Measurements from ENCODE around the gene SKAP2.

DNA sequence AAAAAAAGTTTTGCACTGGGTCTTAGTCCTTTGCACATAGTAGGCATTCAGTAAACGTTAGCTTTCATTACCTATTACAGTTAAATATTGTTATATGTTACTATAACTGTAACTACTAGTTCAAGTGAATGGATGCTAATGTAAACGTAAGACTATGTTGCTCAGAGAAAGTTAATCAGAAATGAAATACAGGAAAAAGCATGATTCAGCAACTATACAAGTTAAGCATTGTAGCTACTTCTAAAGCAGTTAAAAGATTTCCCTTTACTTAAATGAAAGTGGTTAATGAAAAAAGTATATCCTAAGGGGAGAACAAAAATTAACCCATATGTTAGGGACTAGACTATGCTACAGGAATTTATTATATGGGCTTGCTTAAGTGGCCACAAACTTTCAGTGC, 121.2 kb downstream of the SKAP2 start:
- TF ChIP-seq SIN3A (IDR thresholded peaks at IDR 0.05; ENCODE audit: borderline replicate concordance, low read depth, low read length) (no peak), TEAD4 (IDR thresholded peaks at IDR 0.05; ENCODE audit: borderline replicate concordance, insufficient read depth) (no peak), USF1 (IDR thresholded peaks at IDR 0.05; ENCODE audit: borderline replicate concordance, low read depth) (no peak), ELF1 (IDR thresholded peaks at IDR 0.05) (no peak), RAD21 (IDR thresholded peaks at IDR 0.05; ENCODE audit: low read length) (no peak), MXI1 (IDR thresholded peaks at IDR 0.05; ENCODE audit: low read depth, low read length) (no peak), PBX3 (IDR thresholded peaks at IDR 0.05) (no peak), POLR2AphosphoS5 (IDR thresholded peaks at IDR 0.05; ENCODE audit: low read depth, low read length) (no peak), JUND (IDR thresholded peaks at IDR 0.05) (no peak), EZH2phosphoT487 (IDR thresholded peaks at IDR 0.05; ENCODE audit: borderline replicate concordance, low read depth) (no peak), RFX5 (IDR thresholded peaks at IDR 0.05; ENCODE audit: low read length) (no peak), RXRA (IDR thresholded peaks at IDR 0.05; ENCODE audit: borderline replicate concordance, low read depth) (no peak)
- TF ChIP-seq, protein P1, sequence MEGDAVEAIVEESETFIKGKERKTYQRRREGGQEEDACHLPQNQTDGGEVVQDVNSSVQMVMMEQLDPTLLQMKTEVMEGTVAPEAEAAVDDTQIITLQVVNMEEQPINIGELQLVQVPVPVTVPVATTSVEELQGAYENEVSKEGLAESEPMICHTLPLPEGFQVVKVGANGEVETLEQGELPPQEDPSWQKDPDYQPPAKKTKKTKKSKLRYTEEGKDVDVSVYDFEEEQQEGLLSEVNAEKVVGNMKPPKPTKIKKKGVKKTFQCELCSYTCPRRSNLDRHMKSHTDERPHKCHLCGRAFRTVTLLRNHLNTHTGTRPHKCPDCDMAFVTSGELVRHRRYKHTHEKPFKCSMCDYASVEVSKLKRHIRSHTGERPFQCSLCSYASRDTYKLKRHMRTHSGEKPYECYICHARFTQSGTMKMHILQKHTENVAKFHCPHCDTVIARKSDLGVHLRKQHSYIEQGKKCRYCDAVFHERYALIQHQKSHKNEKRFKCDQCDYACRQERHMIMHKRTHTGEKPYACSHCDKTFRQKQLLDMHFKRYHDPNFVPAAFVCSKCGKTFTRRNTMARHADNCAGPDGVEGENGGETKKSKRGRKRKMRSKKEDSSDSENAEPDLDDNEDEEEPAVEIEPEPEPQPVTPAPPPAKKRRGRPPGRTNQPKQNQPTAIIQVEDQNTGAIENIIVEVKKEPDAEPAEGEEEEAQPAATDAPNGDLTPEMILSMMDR (IDR thresholded peaks at IDR 0.05) = no peak
- TF ChIP-seq, protein P2, sequence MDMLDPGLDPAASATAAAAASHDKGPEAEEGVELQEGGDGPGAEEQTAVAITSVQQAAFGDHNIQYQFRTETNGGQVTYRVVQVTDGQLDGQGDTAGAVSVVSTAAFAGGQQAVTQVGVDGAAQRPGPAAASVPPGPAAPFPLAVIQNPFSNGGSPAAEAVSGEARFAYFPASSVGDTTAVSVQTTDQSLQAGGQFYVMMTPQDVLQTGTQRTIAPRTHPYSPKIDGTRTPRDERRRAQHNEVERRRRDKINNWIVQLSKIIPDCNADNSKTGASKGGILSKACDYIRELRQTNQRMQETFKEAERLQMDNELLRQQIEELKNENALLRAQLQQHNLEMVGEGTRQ (IDR thresholded peaks at IDR 0.05; ENCODE audit: borderline replicate concordance, low read depth, low read length) = no peak
